HEK293T (cell line): ENCODE data around the gene FRAT2.

Experiments used
- ARNT ChIP-seq: fragments of 450-650 bp; IDR thresholded peaks from 2 replicates; pipeline ENCODE4 v1.6.1; 2017; ENCODE audit warnings: mild to moderate bottlenecking
- BHLHE40 ChIP-seq: fragments of 450-650 bp; IDR thresholded peaks from 2 replicates; pipeline ENCODE4 v1.6.1; 2016; ENCODE audit warnings: mild to moderate bottlenecking, moderate library complexity, borderline replicate concordance
- CTBP1 ChIP-seq: fragments of 450-650 bp; IDR thresholded peaks from 2 replicates; pipeline ENCODE4 v1.6.1; 2016; ENCODE audit warnings: borderline replicate concordance
- ELF4 ChIP-seq: fragments of 450-650 bp; IDR thresholded peaks from 2 replicates; pipeline ENCODE4 v1.6.1; 2017; ENCODE audit warnings: antibody characterized with exemption
- FOXA1 ChIP-seq: fragments of 450-650 bp; IDR thresholded peaks from 2 replicates; pipeline ENCODE4 v1.6.1; 2016; ENCODE audit warnings: mild to moderate bottlenecking
- FOXK2 ChIP-seq: fragments of 450-650 bp; IDR thresholded peaks from 2 replicates; pipeline ENCODE4 v1.6.1; 2016; ENCODE audit warnings: mild to moderate bottlenecking
- FOXM1 ChIP-seq: fragments of 450-650 bp; IDR thresholded peaks from 2 replicates; pipeline ENCODE4 v1.6.1; 2017; ENCODE audit warnings: mild to moderate bottlenecking, borderline replicate concordance
- LEF1 ChIP-seq: fragments of 450-650 bp; IDR thresholded peaks from 2 replicates; pipeline ENCODE4 v1.6.1; 2017; ENCODE audit warnings: mild to moderate bottlenecking, borderline replicate concordance
- NFRKB ChIP-seq: fragments of 450-650 bp; IDR thresholded peaks from 2 replicates; pipeline ENCODE4 v1.6.1; 2016; ENCODE audit warnings: mild to moderate bottlenecking, moderate library complexity
- PKNOX1 ChIP-seq: fragments of 450-650 bp; IDR thresholded peaks from 2 replicates; pipeline ENCODE4 v1.6.1; 2016
- SP1 ChIP-seq: fragments of 450-650 bp; IDR thresholded peaks from 2 replicates; pipeline ENCODE4 v1.6.1; 2017
- SUZ12 ChIP-seq: fragments of 450-650 bp; IDR thresholded peaks from 2 replicates; pipeline ENCODE4 v1.6.1; 2016; ENCODE audit warnings: mild to moderate bottlenecking
- TARDBP ChIP-seq: fragments of 450-650 bp; IDR thresholded peaks from 2 replicates; pipeline ENCODE4 v1.6.1; 2016
- ZNF384 ChIP-seq: fragments of 450-650 bp; IDR thresholded peaks from 2 replicates; pipeline ENCODE4 v1.6.1; 2016

DNA sequence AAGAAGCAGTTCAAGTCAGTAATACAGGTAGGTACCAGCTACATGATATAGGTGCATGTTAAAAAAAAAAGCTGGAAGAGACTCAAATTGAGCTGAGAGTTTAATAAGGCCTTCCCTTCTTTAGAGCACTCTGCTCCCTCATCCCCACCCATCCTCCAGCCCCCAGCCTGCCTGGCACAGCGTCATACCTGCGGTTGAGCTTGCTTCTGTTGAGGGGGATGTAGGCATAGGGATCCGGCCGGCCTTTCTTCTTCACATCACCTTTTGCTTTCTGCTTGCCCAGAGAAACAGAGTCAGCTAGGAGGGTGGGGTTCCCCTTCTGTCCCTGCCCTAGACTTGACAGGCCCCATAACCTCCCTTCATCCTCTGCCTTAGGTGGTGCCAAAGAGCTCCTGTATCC is 23.8 kb upstream of the FRAT2 start:
- TF ChIP-seq ZNF384 = no peak
- no peak for TF ChIP-seq BHLHE40
- no peak for TF ChIP-seq SP1
- TF ChIP-seq FOXM1 = no peak
- no peak for TF ChIP-seq TARDBP
- no peak for TF ChIP-seq LEF1
- no peak for TF ChIP-seq SUZ12
- TF ChIP-seq FOXK2 = no peak
- no peak for TF ChIP-seq PKNOX1
- TF ChIP-seq CTBP1 = no peak
- TF ChIP-seq ELF4 = no peak
- TF ChIP-seq FOXA1 = no peak
- no peak for TF ChIP-seq ARNT
- TF ChIP-seq NFRKB = no peak
